GM19193 (cell line): Measurements from ENCODE around the gene SLTM.

Experiments used
- POLR2A ChIP-seq: IDR thresholded peaks from 4 replicates; pipeline ENCODE4 v1.6.1; 2011; ENCODE audit not compliant: insufficient read depth, insufficient read length; ENCODE audit errors: extremely low read depth

Gene SLTM

GRCh38 chr15:58900631-58901030, 32.8 kb downstream of the SLTM start:
- TF ChIP-seq POLR2A, result no peak

- TF ChIP-seq POLR2A, result no peak
These were observed 35.3 kb downstream of the SLTM start for GRCh38 chr15:58898150-58898680.

- TF ChIP-seq POLR2A, result no peak
These were observed 44.1 kb downstream of the SLTM start for GRCh38 chr15:58889363-58889762.

GRCh38 chr15:58886921-58887320, 46.6 kb downstream of the SLTM start:
- TF ChIP-seq POLR2A, result no peak

- TF ChIP-seq POLR2A, result no peak
These were observed 51.2 kb downstream of the SLTM start for GRCh38 chr15:58882243-58882642.

GRCh38 chr15:58880320-58880719, 53.2 kb downstream of the SLTM start:
- no peak for TF ChIP-seq POLR2A

- TF ChIP-seq POLR2A, result no peak
These were observed 55.3 kb downstream of the SLTM start for GRCh38 chr15:58877999-58878825.

GRCh38 chr15:58876306-58877106, 57.0 kb downstream of the SLTM start:
- TF ChIP-seq POLR2A, result no peak

- TF ChIP-seq POLR2A, result no peak
These were observed 58.1 kb downstream of the SLTM start for GRCh38 chr15:58875343-58875742.

- TF ChIP-seq POLR2A, result no peak
These were observed 60.2 kb downstream of the SLTM start for GRCh38 chr15:58873267-58873666.

- TF ChIP-seq POLR2A, result no peak
These were observed 63.0 kb downstream of the SLTM start for GRCh38 chr15:58870451-58870850.

GRCh38 chr15:58867926-58868325, 65.6 kb downstream of the SLTM start:
- TF ChIP-seq POLR2A, result no peak

- no peak for TF ChIP-seq POLR2A
These were observed 68.0 kb downstream of the SLTM start for GRCh38 chr15:58865425-58865880.

- TF ChIP-seq POLR2A, result no peak
These were observed 68.7 kb downstream of the SLTM start for GRCh38 chr15:58864602-58865424.

- no peak for TF ChIP-seq POLR2A
These were observed 71.2 kb downstream of the SLTM start for GRCh38 chr15:58862326-58862725.
